ENCODE data around the gene PPP6R3. TPM values are rescaled to one million over a fixed set of nuclear protein-coding genes. Genes with fewer than 3 reads are reported as not detected.
A peak's percentile ranks its signal among the peaks of the same experiment; 100 is the strongest.

The PPP6R3 gene
- polyA plus RNA-seq, 1 of the 3 experiments (the other 2 are of a cell fraction), result 28.1 TPM

GRCh38 chr11:68505596-68505995 lies 45.0 kb downstream of the PPP6R3 start:
- TF ChIP-seq EP300 (IDR thresholded peaks at IDR 0.05; ENCODE audit: borderline replicate concordance in 1 of 2, low read depth in 1 of 2, low read length in 1 of 2), result no peak
- no peak for TF ChIP-seq YY1 (IDR thresholded peaks at IDR 0.05; ENCODE audit: low read depth)
- TF ChIP-seq MAX (IDR thresholded peaks at IDR 0.05; ENCODE audit: low read depth), result no peak
- TF ChIP-seq, protein P1, sequence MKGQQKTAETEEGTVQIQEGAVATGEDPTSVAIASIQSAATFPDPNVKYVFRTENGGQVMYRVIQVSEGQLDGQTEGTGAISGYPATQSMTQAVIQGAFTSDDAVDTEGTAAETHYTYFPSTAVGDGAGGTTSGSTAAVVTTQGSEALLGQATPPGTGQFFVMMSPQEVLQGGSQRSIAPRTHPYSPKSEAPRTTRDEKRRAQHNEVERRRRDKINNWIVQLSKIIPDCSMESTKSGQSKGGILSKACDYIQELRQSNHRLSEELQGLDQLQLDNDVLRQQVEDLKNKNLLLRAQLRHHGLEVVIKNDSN (IDR thresholded peaks at IDR 0.05; ENCODE audit: borderline replicate concordance, low read depth), result no peak
- TF ChIP-seq FOXM1 (IDR thresholded peaks at IDR 0.05; ENCODE audit: low read depth), result no peak
- TF ChIP-seq RFX5 (IDR thresholded peaks at IDR 0.05; ENCODE audit: low read length), result no peak
- TF ChIP-seq RXRA (IDR thresholded peaks at IDR 0.05; ENCODE audit: borderline replicate concordance, low read depth), result no peak
- TF ChIP-seq NRF1 (IDR thresholded peaks at IDR 0.05; ENCODE audit: low read depth, low read length), result no peak
- no peak for TF ChIP-seq EZH2phosphoT487 (IDR thresholded peaks at IDR 0.05; ENCODE audit: borderline replicate concordance, low read depth)
- no peak for TF ChIP-seq MEF2A (IDR thresholded peaks at IDR 0.05; ENCODE audit: borderline replicate concordance, low read depth)
- no peak for TF ChIP-seq FOXJ3 (CRISPR knock-in tag; IDR thresholded peaks at IDR 0.05)
- no peak for TF ChIP-seq SMC3 (IDR thresholded peaks at IDR 0.05; ENCODE audit: low read depth, low read length)
- no peak for TF ChIP-seq CTCF (IDR thresholded peaks at IDR 0.05)
- TF ChIP-seq ZBTB33 (IDR thresholded peaks at IDR 0.05; ENCODE audit: borderline replicate concordance, low read depth), result no peak
- TF ChIP-seq POLR2AphosphoS5 (IDR thresholded peaks at IDR 0.05; ENCODE audit: low read depth, low read length), result no peak
- TF ChIP-seq, protein P2, sequence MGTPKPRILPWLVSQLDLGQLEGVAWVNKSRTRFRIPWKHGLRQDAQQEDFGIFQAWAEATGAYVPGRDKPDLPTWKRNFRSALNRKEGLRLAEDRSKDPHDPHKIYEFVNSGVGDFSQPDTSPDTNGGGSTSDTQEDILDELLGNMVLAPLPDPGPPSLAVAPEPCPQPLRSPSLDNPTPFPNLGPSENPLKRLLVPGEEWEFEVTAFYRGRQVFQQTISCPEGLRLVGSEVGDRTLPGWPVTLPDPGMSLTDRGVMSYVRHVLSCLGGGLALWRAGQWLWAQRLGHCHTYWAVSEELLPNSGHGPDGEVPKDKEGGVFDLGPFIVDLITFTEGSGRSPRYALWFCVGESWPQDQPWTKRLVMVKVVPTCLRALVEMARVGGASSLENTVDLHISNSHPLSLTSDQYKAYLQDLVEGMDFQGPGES (IDR thresholded peaks at IDR 0.05; ENCODE audit: low read depth, low read length), result no peak
- TF ChIP-seq PBX3 (IDR thresholded peaks at IDR 0.05), result no peak
- no peak for TF ChIP-seq NFIC (IDR thresholded peaks at IDR 0.05; ENCODE audit: borderline replicate concordance)
- no peak for TF ChIP-seq GABPA (IDR thresholded peaks at IDR 0.05; ENCODE audit: low read depth)
- peaks cover 99% of the 10 kb centered on the region for H4K20me1 ChIP-seq (ENCODE audit: insufficient read depth)
- peak overlapping the region in 1 of 2 experiments; percentile 30; a peak in 2 of 4 replicates for H3K27ac ChIP-seq (ENCODE audit: low read depth in 2 of 2, low read length in 1 of 2)
- H3K9ac ChIP-seq, result no peak overlapping the region
- WGBS (ENCODE audit: low lambda C conversion rate), result 58% methylated on average over 2 of the region's 2 CpGs
- H3K4me2 ChIP-seq, result no peak overlapping the region; the same call in 1 of the 2 replicates
- H3F3A ChIP-seq (replicated peaks; ENCODE audit: insufficient read depth), result peaks cover 29% of the 10 kb centered on the region
- H3K36me3 ChIP-seq (replicated peaks in 1 of 2; ENCODE audit: control insufficient read depth in 1 of 2, insufficient read depth in 2 of 2, low read length in 1 of 2), result no peaks in the 10 kb centered on the region
- peaks cover 100% of the 10 kb centered on the region for H3K79me2 ChIP-seq (ENCODE audit: insufficient read depth)
- peaks cover 9 to 28% of the 10 kb centered on the region in 2 experiments for H3K4me1 ChIP-seq (ENCODE audit: control insufficient read depth in 1 of 2, insufficient read depth in 2 of 2, low read depth in 1 of 2, low read length in 1 of 2)
- H3K4me3 ChIP-seq (ENCODE audit: low read depth in 2 of 2, low read length in 1 of 2), result no peak overlapping the region
- DNase-seq, result no peak
- H2AFZ ChIP-seq (ENCODE audit: low read depth), result no peak overlapping the region
- ChIA-PET CTCF (no interaction called here), POLR2A (interaction anchor here (1.0 kb wide), 1 partner anchor 17 kb away, joined by 3 read pairs; no protein-coding TSS in a partner anchor)
- H3K27me3 ChIP-seq (ENCODE audit: insufficient read depth), result no peaks in the 10 kb centered on the region
- no peaks in the 10 kb centered on the region for H3K9me3 ChIP-seq
- H3K9me2 ChIP-seq, result no peaks in the 10 kb centered on the region

All from SK-N-SH (cell line).